ENCODE data around the gene MRTFA.
"Not testable (repeated sequence)": the region's sequence is repeated elsewhere in the genome, so short reads cannot be mapped to it uniquely, and the experiment has no call there.

MRTFA gene

GRCh38 chr22:40406063-40406890 is 230.2 kb downstream of the MRTFA start:
- no peak for DNase-seq

- DNase-seq, result no peak
Observed at GRCh38 chr22:40405178-40406062, 231.1 kb downstream of the MRTFA start.

- DNase-seq, result no peak
Observed at GRCh38 chr22:40404251-40405177, 232.0 kb downstream of the MRTFA start.

- DNase-seq, result no peak
Observed at GRCh38 chr22:40403651-40404050, 232.9 kb downstream of the MRTFA start.

- no peak for DNase-seq
Observed at GRCh38 chr22:40403141-40403540, 233.4 kb downstream of the MRTFA start.

GRCh38 chr22:40401981-40402406 is 234.5 kb downstream of the MRTFA start:
- DNase-seq, result no peak

GRCh38 chr22:40401532-40401931 is 235.0 kb downstream of the MRTFA start:
- DNase-seq, result peak; percentile 57

- DNase-seq, result peak; percentile 23
Observed at GRCh38 chr22:40400159-40400558, 236.4 kb downstream of the MRTFA start.

GRCh38 chr22:40399621-40400020 is 236.9 kb downstream of the MRTFA start:
- no peak for DNase-seq

GRCh38 chr22:40397396-40397795 is 239.1 kb downstream of the MRTFA start:
- no peak for DNase-seq

- no peak for DNase-seq
Observed at GRCh38 chr22:40396882-40397281, 239.6 kb downstream of the MRTFA start.

GRCh38 chr22:40395607-40396006 is 240.9 kb downstream of the MRTFA start:
- DNase-seq, result no peak

GRCh38 chr22:40394607-40395006 is 241.9 kb downstream of the MRTFA start:
- no peak for DNase-seq

- no peak for DNase-seq
Observed at GRCh38 chr22:40392618-40393017, 243.9 kb downstream of the MRTFA start.

- DNase-seq, result no peak
Observed at GRCh38 chr22:40391417-40391816, 245.1 kb downstream of the MRTFA start.

- DNase-seq, result no peak
Observed at GRCh38 chr22:40388231-40388630, 248.3 kb downstream of the MRTFA start.

GRCh38 chr22:40387746-40388145 is 248.8 kb downstream of the MRTFA start:
- no peak for DNase-seq

- DNase-seq, result no peak
Observed at GRCh38 chr22:40385036-40385782, 251.3 kb downstream of the MRTFA start.

- no peak for DNase-seq
Observed at GRCh38 chr22:40383905-40384304, 252.6 kb downstream of the MRTFA start.

GRCh38 chr22:40381461-40381860 is 255.1 kb downstream of the MRTFA start:
- no peak for DNase-seq

- DNase-seq, result not testable (repeated sequence)
Observed at GRCh38 chr22:40378448-40378847, 258.1 kb downstream of the MRTFA start.

GRCh38 chr22:40377931-40378330 is 258.6 kb downstream of the MRTFA start:
- DNase-seq, result no peak

All from activated effector memory CD4-positive, alpha-beta T cell treated with Interleukin-2 at 50 U/mL for 16 hours (primary cell).